H9 (cell line): Measurements from ENCODE around the gene MAD1L1. TPM values are rescaled to one million over a fixed set of nuclear protein-coding genes. Genes with fewer than 3 reads are reported as not detected.

Experiments used
- DNase-seq: peaks from one replicate; pipeline ENCODE4 v3.0.0-alpha.2; 2017
- H2AFZ ChIP-seq: one replicate; pipeline ENCODE4 v1.6.1; 2013; ENCODE audit warnings: mild to moderate bottlenecking, low read length, control low read depth, moderate library complexity
- H2AK5ac ChIP-seq: 2 replicates; pipeline ENCODE4 v1.6.1; 2013; ENCODE audit warnings: low read length, control low read depth, mixed read lengths; ENCODE audit not compliant: insufficient read length
- H2BK120ac ChIP-seq: one replicate; pipeline ENCODE4 v1.6.1; 2013; ENCODE audit warnings: low read depth, mild to moderate bottlenecking, low read length, control low read depth, inconsistent platforms; ENCODE audit not compliant: poor library complexity, severe bottlenecking
- H2BK12ac ChIP-seq: 2 replicates; pipeline ENCODE4 v1.6.1; 2013; ENCODE audit warnings: low read length, control low read depth, mixed read lengths, low read depth; ENCODE audit not compliant: insufficient read length
- H2BK15ac ChIP-seq: 2 replicates; pipeline ENCODE4 v1.6.1; 2013; ENCODE audit warnings: low read depth, low read length, control low read depth
- H2BK20ac ChIP-seq: one replicate; pipeline ENCODE4 v1.6.1; 2013; ENCODE audit warnings: low read depth, mild to moderate bottlenecking, low read length, control low read depth, inconsistent platforms; ENCODE audit not compliant: poor library complexity, severe bottlenecking
- H2BK5ac ChIP-seq: 2 replicates; pipeline ENCODE4 v1.6.1; 2013; ENCODE audit warnings: low read length, control low read depth, mixed read lengths; ENCODE audit not compliant: insufficient read length
- H3K14ac ChIP-seq: 2 replicates; pipeline ENCODE4 v1.6.1; 2013; ENCODE audit warnings: low read length, control low read depth; ENCODE audit not compliant: insufficient read depth
- H3K18ac ChIP-seq: 2 replicates; pipeline ENCODE4 v1.6.1; 2013; ENCODE audit warnings: low read depth, mild to moderate bottlenecking, mixed read lengths, low read length, control low read depth; ENCODE audit not compliant: insufficient read length
- H3K23ac ChIP-seq: 2 replicates; pipeline ENCODE4 v1.6.1; 2013; ENCODE audit warnings: low read length, control low read depth, mixed read lengths, low read depth; ENCODE audit not compliant: insufficient read length
- H3K23me2 ChIP-seq: 2 replicates; pipeline ENCODE4 v1.6.1; 2013; ENCODE audit warnings: low read depth, mild to moderate bottlenecking, mixed read lengths, low read length, control low read depth; ENCODE audit not compliant: insufficient read length, poor library complexity, severe bottlenecking
- H3K27ac ChIP-seq: 2 replicates; pipeline ENCODE4 v1.5.1; 2013; ENCODE audit warnings: low read length, control low read depth, mixed read lengths, low read depth; ENCODE audit not compliant: insufficient read length
- H3K27me3 ChIP-seq: 2 replicates; pipeline ENCODE4 v1.6.1; 2013; ENCODE audit warnings: low read length, control low read depth, inconsistent platforms; ENCODE audit not compliant: insufficient read depth
- H3K4ac ChIP-seq: 2 replicates; pipeline ENCODE4 v1.6.1; 2013; ENCODE audit warnings: low read depth, mild to moderate bottlenecking, control low read depth, inconsistent platforms, low read length, moderate library complexity
- H3K4me1 ChIP-seq: 2 replicates; pipeline ENCODE4 v1.6.1; 2013; ENCODE audit warnings: low read length, control low read depth, inconsistent platforms; ENCODE audit not compliant: insufficient read depth
- H3K4me2 ChIP-seq: 2 replicates; pipeline ENCODE4 v1.6.1; 2013; ENCODE audit warnings: low read length, control low read depth, mixed read lengths; ENCODE audit not compliant: insufficient read length, insufficient read depth
- H3K56ac ChIP-seq: 2 replicates; pipeline ENCODE4 v1.6.1; 2013; ENCODE audit warnings: low read depth, mild to moderate bottlenecking, mixed read lengths, low read length, control low read depth; ENCODE audit not compliant: insufficient read length
- H3K79me1 ChIP-seq: 2 replicates; pipeline ENCODE4 v1.6.1; 2013; ENCODE audit warnings: low read depth, mild to moderate bottlenecking, moderate library complexity, low read length, control low read depth, inconsistent platforms; ENCODE audit not compliant: insufficient read depth, poor library complexity, severe bottlenecking
- H3K79me2 ChIP-seq: 2 replicates; pipeline ENCODE4 v1.6.1; 2013; ENCODE audit warnings: low read length, control low read depth, inconsistent platforms; ENCODE audit not compliant: insufficient read depth
- H3K9ac ChIP-seq: 2 replicates; pipeline ENCODE4 v1.6.1; 2013; ENCODE audit warnings: low read length, control low read depth, mixed read lengths; ENCODE audit not compliant: insufficient read length; ENCODE audit errors: extremely low read depth
- H3K9me3 ChIP-seq: one replicate; pipeline ENCODE4 v1.6.1; 2013; ENCODE audit warnings: low read depth, low read length, inconsistent platforms; ENCODE audit not compliant: control insufficient read depth
- H3T11ph ChIP-seq: one replicate; pipeline ENCODE4 v1.6.1; 2013; ENCODE audit warnings: mild to moderate bottlenecking, low read length, control low read depth, inconsistent platforms
- H4K20me1 ChIP-seq: one replicate; pipeline ENCODE4 v1.6.1; 2013; ENCODE audit not compliant: control insufficient read depth, insufficient read length, insufficient read depth
- H4K5ac ChIP-seq: 2 replicates; pipeline ENCODE4 v1.6.1; 2013; ENCODE audit warnings: low read depth, mild to moderate bottlenecking, mixed read lengths, low read length, control low read depth; ENCODE audit not compliant: insufficient read length
- H4K8ac ChIP-seq: replicated peaks from 2 replicates; pipeline ENCODE4 v1.6.1; 2013; ENCODE audit warnings: low read length, control low read depth, mixed read lengths, low read depth; ENCODE audit not compliant: insufficient read length
- H4K91ac ChIP-seq: 2 replicates; pipeline ENCODE4 v1.6.1; 2013; ENCODE audit warnings: low read depth, mild to moderate bottlenecking, moderate library complexity, mixed read lengths, low read length, control low read depth; ENCODE audit not compliant: insufficient read length
- H3K27ac Mint-ChIP-seq, 3 experiments: 2 replicates in 2 of 3; 3 replicates in 1 of 3; pipeline ENCODE4 v1.8.0; 2020 to 2021; ENCODE audit warnings: mixed read lengths in 3 of 3, mild to moderate bottlenecking in 1 of 3, moderate library complexity in 1 of 3
- H3K27me3 Mint-ChIP-seq: 2 replicates; pipeline ENCODE4 v1.8.0; 2021; ENCODE audit warnings: low read depth, mild to moderate bottlenecking, moderate library complexity, mixed read lengths
- H3K36me3 Mint-ChIP-seq, 3 experiments: 2 replicates in 2 of 3; 3 replicates in 1 of 3; pipeline ENCODE4 v1.8.0; 2020 to 2021; ENCODE audit warnings: low read depth in 3 of 3, mixed read lengths in 3 of 3; ENCODE audit not compliant: insufficient read depth in 1 of 3
- H3K4me1 Mint-ChIP-seq, 2 experiments: 2 replicates each; pipeline ENCODE4 v1.8.0; 2020; ENCODE audit warnings: mixed read lengths in 2 of 2
- H3K4me3 Mint-ChIP-seq, 2 experiments: 2 replicates in 1 of 2; 3 replicates in 1 of 2; pipeline ENCODE4 v1.8.0; 2020 to 2021; ENCODE audit warnings: mild to moderate bottlenecking in 2 of 2, mixed read lengths in 2 of 2, moderate library complexity in 1 of 2
- H3K9me3 Mint-ChIP-seq, 2 experiments: 2 replicates in 1 of 2; 3 replicates in 1 of 2; pipeline ENCODE4 v1.8.0; 2020; ENCODE audit warnings: mild to moderate bottlenecking in 2 of 2, mixed read lengths in 2 of 2, moderate library complexity in 1 of 2
- WGBS: extraction: QIAGEN DNeasy Blood & Tissue Kit; methylation state at CpG from one replicate; pipeline ENCODE4 v1.1.7; 2013; ENCODE audit warnings: missing lambda C conversion rate, low lambda C conversion rate, mixed read lengths; ENCODE audit not compliant: insufficient read length; ENCODE audit errors: extremely low coverage; 5-methylcytosine and 5-hydroxymethylcytosine counted together
- total RNA-seq: library from RNA; stranded (reverse); gene quantifications from 2 replicates; pipeline ENCODE4 v1.2.1, GENCODE V29; 2021
- TF ChIP-seq, protein P1 (sequence below): fragments of 200-600 bp; sonication (generic); conservative IDR thresholded peaks from 3 replicates; pipeline ENCODE4 v1.8.0; 2021; ENCODE audit warnings: antibody characterized with exemption, mild to moderate bottlenecking

Gene MAD1L1
- total RNA-seq, 1 experiment from 2014 or later: 39.0 TPM

- H3K27me3 ChIP-seq: no peaks in the 10 kb centered on the region
- no peak overlapping the region for H3K27ac ChIP-seq
- no peaks in the 10 kb centered on the region for H3K4me1 ChIP-seq
- H3K79me1 ChIP-seq: no peaks in the 10 kb centered on the region
- no peak overlapping the region for H2BK20ac ChIP-seq
- no peak overlapping the region for H2AFZ ChIP-seq
- no peaks in the 10 kb centered on the region; the same call in 1 of the 2 replicates for H3K27me3 Mint-ChIP-seq
- no peaks in the 10 kb centered on the region for H3K9me3 ChIP-seq
- no peaks in the 10 kb centered on the region for H4K20me1 ChIP-seq
- no peak overlapping the region for H3K4me3 Mint-ChIP-seq
- no peak for DNase-seq
- peak overlapping the region in 2 of 3 experiments; percentile 66 to 70; a peak in 2 of 7 replicates for H3K27ac Mint-ChIP-seq
- H3K36me3 Mint-ChIP-seq: peaks cover 0 to 18% (median 6%) of the 10 kb centered on the region in 3 experiments; a peak in 3 of 7 replicates
- WGBS: no CpG with 5 or more reads among the region's 11 CpGs
- H3K23me2 ChIP-seq: no peaks in the 10 kb centered on the region
- no peaks in the 10 kb centered on the region for H3K79me2 ChIP-seq
- H2BK120ac ChIP-seq: no peak overlapping the region
- no peak overlapping the region for H3K4me2 ChIP-seq
- no peak overlapping the region for H3K14ac ChIP-seq
- H2BK5ac ChIP-seq: no peak overlapping the region
- H3K23ac ChIP-seq: no peak overlapping the region
- no peak overlapping the region for H3T11ph ChIP-seq
- H4K8ac ChIP-seq: no peak overlapping the region
- no peak overlapping the region for H4K5ac ChIP-seq
- no peak overlapping the region for H3K56ac ChIP-seq
- no peaks in the 10 kb centered on the region for H3K9me3 Mint-ChIP-seq
- H4K91ac ChIP-seq: no peak overlapping the region
- no peak overlapping the region for H3K4ac ChIP-seq
- no peak overlapping the region for H2BK12ac ChIP-seq
- TF ChIP-seq, protein P1, sequence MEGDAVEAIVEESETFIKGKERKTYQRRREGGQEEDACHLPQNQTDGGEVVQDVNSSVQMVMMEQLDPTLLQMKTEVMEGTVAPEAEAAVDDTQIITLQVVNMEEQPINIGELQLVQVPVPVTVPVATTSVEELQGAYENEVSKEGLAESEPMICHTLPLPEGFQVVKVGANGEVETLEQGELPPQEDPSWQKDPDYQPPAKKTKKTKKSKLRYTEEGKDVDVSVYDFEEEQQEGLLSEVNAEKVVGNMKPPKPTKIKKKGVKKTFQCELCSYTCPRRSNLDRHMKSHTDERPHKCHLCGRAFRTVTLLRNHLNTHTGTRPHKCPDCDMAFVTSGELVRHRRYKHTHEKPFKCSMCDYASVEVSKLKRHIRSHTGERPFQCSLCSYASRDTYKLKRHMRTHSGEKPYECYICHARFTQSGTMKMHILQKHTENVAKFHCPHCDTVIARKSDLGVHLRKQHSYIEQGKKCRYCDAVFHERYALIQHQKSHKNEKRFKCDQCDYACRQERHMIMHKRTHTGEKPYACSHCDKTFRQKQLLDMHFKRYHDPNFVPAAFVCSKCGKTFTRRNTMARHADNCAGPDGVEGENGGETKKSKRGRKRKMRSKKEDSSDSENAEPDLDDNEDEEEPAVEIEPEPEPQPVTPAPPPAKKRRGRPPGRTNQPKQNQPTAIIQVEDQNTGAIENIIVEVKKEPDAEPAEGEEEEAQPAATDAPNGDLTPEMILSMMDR: no peak
- no peak overlapping the region for H3K18ac ChIP-seq
- H3K9ac ChIP-seq: no peak overlapping the region
- H3K4me1 Mint-ChIP-seq: peaks cover 3 to 10% of the 10 kb centered on the region in 2 experiments; a peak in 3 of 4 replicates
- no peak overlapping the region for H2AK5ac ChIP-seq
- H2BK15ac ChIP-seq: no peak overlapping the region
Observed at GRCh38 chr7:2116989-2117591, 115.7 kb downstream of the MAD1L1 start.
